ENCODE measurements around the gene MGAT4A. TPM values are rescaled to one million over a fixed set of nuclear protein-coding genes. Genes with fewer than 3 reads are reported as not detected.

Gene MGAT4A
- total and polyA plus RNA-seq, 2 of the 8 experiments (the other 6 are each of a cell fraction or from before 2014, with no cell fraction given), result 1.4 to 7.7 TPM

DNA sequence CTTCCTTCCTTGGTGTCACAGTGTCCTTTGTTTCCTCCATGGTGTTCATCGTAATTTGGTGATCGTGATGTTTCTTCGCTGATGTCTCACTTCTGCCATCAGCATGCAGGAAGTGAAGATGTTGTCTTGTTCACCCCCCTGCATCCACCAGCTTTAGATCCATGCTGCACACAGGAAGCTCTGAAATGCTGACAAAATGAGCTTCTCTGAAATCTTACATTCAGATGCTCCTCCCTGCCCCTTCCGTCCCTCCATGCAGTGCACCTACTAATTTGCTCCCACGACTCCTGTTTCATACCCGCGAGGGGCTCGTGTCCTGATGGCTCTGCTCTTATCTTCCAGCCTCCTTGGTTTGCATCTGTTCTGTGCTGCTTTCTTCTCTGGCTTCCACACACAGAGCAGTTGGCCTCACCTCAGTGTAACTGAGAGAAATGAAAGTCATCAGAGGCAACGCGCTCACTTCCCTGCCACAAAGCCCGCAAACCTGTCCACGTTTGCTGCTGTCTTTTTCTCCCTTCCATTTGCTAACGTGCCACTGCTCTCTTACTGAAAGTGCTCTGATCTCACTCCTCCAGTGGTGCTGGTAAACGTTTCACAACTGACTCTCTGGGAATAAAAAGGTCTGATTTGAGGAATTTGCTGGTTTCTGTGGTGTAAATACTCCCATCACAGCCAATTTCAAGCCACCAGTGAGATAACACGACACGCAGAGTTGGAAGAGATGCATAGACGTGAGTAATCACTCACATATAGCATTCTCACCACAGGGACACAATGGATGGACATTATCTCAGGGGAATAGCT, 41.0 kb upstream of the MGAT4A start (continued):
- TF ChIP-seq JUN (IDR thresholded peaks at IDR 0.05; ENCODE audit: low read depth, low read length), result no peak
- TF ChIP-seq, protein P1, sequence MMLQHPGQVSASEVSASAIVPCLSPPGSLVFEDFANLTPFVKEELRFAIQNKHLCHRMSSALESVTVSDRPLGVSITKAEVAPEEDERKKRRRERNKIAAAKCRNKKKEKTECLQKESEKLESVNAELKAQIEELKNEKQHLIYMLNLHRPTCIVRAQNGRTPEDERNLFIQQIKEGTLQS (IDR thresholded peaks at IDR 0.05; ENCODE audit: insufficient read depth, low read depth, low read length), result no peak

Measured in H1 (cell line).